GM18517 (cell line): ENCODE data around the gene PAQR7.

Experiments
- ATAC-seq: cut with Tn5 transposase; IDR thresholded peaks from one replicate; pipeline ENCODE4 v1.9.1; 2021; ENCODE audit warnings: mild to moderate bottlenecking, moderate library complexity; ENCODE audit not compliant: unreplicated experiment

PAQR7 gene

GRCh38 chr1:25874635-25875153, 814 bp downstream of the PAQR7 start:
- ATAC-seq: no peak

DNA sequence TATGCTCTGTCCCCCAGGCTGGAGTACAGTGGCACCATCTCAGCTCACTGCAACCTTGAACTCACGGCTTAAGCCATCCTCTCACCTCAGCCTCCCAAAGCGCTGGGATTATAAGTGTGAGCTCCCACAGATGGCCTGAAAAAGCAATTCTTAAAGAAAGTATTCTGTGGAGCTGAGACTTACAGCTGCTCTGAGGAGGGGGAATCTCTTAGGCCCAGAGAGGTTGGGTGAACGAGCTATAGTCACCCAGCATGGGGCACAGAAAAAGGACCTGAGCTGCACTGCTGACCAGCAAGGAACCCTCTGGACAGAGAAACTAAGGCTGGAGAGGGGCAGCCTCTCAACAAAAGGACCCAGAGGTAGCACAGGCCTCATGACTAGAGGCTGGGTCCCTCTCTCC, 1.3 kb downstream of the PAQR7 start:
- ATAC-seq: no peak

- ATAC-seq: no peak
Measured at GRCh38 chr1:25873120-25873519, 2.4 kb downstream of the PAQR7 start.

GRCh38 chr1:25872713-25873112, 2.8 kb downstream of the PAQR7 start:
- ATAC-seq: no peak

GRCh38 chr1:25871704-25872494, 3.6 kb downstream of the PAQR7 start:
- no peak for ATAC-seq

GRCh38 chr1:25871086-25871703, 4.3 kb downstream of the PAQR7 start:
- no peak for ATAC-seq

GRCh38 chr1:25870614-25871013, 4.9 kb downstream of the PAQR7 start:
- no peak for ATAC-seq

- no peak for ATAC-seq
Measured at GRCh38 chr1:25869909-25870606, 5.5 kb downstream of the PAQR7 start.

DNA sequence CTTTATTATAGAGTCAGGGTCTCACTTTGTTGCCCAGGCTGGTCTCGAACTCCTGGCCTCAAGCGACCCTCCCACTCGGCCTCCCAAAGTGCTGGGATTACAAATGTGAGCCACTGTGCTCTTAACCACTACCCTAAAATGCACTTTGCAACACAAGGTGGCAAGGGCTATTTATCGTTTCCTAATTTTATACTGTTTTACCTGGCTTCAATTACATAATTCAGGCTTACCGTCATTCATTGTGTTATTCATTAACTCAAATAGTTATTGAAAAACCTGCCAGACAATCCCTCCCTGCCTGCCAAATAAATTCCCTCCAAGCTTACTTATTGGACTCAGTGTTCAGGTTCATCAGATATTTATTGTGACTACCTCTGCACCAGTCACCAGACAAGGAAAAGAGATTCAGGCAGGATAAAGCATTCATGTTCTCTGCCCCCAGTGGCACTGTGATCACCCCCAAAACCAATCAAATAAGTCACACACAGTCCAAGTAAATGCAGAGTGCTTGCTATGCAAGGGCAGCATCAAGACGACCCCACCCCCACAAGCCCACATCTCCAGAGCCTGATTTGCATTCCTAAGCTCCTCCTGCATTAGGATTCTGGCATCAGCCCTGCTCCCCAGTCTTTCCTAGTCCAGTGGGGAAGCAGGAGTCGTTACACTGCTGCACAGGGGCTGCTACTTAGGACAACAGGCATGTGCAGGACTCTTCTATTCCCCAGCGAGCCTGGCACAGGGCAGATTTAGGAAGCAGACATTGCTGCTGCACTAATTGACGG, 8.1 kb downstream of the PAQR7 start:
- no peak for ATAC-seq

DNA sequence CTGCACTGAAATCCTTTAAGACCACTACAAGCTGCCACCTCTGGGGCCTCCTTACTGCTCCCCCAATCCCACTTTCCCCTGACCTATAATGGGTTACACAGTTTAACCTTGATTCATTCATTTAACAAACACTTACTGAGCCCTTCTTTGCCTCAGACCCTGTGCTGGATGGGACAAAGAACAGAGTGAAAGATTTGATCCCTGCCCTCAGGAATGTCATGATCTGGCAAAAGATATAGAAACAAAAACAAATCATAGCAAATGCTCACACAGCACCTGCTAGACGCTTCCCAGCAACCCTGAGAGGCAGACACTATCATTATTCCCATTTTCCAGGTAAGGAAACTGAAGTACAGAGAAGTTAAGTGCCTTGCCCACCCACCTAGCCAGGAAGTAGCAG, 9.2 kb downstream of the PAQR7 start:
- no peak for ATAC-seq

DNA sequence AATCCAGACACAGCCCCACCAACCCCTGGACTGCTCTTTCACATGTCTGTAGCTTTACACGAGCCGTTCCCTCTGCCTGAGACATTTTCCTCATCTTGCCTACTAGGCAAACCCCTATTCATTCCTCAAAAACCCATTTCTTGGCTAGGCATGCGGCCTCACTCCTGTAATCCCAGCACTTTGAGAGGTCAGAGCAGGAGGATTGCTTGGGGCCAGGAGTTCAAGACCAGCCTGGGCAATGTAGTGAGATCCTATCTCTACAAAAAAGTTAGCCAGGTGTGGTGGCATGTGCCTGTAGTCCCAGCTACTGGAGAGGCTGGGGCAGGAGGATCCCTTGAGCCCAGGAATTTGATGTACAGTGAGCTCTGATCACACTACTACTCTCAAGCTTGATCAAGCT, 11.1 kb downstream of the PAQR7 start:
- no peak for ATAC-seq

DNA sequence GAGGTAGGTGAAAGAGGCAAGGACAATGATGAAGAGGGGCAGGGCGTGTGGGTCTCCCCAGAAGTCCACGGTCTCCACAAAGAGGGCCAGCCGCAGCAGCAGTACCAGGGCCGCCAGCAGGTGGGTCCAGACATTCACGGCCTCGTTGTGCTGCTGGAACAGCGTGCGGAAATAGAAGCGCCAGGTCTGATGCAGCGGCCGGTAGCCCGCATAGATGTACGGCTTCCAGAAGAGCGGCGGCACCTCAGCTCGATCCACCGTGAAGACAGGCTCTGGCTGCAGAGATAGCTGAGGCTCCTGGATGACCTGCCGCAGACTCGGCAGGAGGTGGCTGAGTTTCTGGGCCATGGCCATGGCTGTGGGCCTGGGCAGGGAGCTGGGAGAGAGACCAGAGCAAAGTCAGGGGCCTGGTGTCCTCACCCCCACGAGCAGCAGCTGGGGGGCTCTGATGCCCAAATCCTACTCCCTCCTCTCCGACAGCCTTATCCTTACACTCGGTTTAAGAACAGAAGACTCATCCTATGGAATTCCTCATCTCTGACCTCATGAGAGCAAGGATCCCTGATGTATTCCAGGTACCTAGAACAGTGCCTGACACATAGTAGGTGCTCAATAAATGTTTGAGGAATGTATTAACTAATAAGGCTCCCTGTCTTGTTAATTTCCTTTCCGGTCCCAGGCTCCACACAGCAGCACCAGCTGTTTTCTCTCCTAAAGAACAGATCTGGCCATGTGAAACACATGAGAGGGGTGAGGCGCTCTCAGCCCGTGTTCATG, 11.8 kb downstream of the PAQR7 start:
- ATAC-seq: no peak

- no peak for ATAC-seq
Measured at GRCh38 chr1:25862785-25863485, 12.6 kb downstream of the PAQR7 start.

DNA sequence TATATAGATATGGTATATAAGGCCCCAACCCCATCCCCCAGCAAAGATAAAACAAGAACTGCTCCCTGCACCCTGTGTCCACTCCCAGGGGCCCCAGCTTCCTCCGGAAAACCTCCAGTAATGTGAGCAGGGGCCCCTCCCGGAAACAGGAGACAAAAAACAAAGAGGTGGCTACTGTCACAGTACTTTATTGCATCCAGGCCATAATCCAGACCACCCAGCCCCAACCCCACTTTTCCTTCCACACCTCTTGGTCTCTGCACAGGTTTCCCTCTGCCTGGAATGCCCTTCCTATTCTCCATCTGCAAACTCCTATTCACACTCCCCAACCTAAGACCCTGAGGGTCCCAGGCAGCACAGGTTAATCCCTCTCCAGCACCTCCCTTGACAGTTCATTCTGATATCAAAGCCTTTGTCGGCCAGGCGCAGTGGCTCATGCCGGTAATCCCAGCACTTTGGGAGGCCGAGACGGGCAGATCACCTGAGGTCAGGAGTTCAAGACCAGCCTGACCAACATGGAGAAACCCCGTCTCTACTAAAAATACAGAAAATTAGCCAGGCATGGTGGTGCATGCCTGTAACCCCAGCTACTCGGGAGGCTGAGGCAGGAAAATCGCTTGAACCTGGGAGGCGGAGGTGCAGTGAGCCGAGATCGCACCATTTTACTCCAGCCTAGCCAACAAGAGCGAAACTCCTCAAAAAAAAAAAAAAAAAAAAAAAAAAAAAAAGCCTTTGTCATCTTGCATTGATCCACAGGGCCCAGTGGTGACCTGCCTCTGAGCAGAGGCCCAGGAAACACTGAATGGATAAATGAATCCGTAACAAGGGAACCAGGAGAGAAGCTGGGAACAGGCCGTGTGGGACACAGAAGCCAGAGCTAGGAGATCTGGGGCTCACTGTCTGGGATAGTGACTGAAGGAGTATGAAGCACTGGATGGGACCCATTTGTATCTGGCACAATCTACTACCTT, 13.9 kb downstream of the PAQR7 start:
- ATAC-seq: no peak

- ATAC-seq: peak; percentile 64
Measured at GRCh38 chr1:25858906-25859789, 16.4 kb downstream of the PAQR7 start, which contains the start of gene AUNIP. TSS of gene AUNIP (minus strand) at chr1:25859457. CDS start at chr1:25859357, 100 bp downstream.

DNA sequence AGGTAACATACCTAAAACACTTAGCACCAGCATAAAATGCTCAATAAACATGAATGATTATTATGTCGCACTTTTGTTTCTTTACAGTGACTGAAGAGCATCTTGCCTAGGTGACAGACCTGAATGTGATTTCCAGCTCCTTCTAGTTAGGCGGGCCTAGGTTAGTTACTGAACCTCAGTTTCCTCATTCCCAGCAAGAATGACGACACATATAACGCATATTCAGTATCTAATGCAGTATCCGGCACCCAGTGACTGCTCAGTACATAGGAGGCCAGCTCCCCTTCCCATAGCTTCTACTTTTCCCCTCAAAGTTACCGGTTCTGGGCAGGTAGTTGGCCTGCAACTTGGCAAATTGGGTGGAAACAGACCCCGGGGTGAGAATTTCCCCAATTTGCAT, 17.0 kb downstream of the PAQR7 start:
- ATAC-seq: no peak

DNA sequence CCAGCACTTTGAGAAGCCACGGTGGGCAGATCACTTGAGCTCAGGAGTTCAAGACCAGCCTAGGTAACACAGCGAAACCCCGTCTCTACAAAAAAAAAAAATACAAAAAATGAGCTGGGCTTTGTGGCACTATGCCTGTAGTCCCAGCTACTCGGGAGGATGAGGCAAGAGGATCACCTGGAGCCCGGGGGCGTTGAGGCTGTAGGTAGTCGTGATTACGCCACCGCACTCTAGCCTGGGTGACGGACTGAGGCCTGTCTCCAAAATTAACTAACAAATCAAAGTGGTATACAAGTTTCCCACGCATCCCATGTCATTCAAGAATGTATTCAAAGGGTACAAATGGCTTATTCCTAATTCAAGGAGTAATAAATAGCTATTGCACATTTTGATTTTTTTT, 18.7 kb downstream of the PAQR7 start:
- ATAC-seq: no peak
